Sigmoid colon (tissue), 7 donors: Measurements from ENCODE around the gene DHX8. TPM values are rescaled to one million over a fixed set of nuclear protein-coding genes. Genes with fewer than 3 reads are reported as not detected.
"Not testable (repeated sequence)": the region's sequence is repeated elsewhere in the genome, so short reads cannot be mapped to it uniquely, and the experiment has no call there.

ENCODE experiments used
- DNase-seq: peaks from one replicate; pipeline ENCODE4 v3.0.0-alpha.2; 2019
- H3K27ac ChIP-seq, 4 donors: fragments of 200-600 bp; sonication (generic); one replicate each; pipeline ENCODE4 v1.5.1; 2016 to 2019; ENCODE audit warnings: mild to moderate bottlenecking in 1 of 4
- H3K27me3 ChIP-seq, 3 donors: fragments of 200-600 bp; sonication (generic); one replicate each; pipeline ENCODE4 v1.5.1; 2019; ENCODE audit warnings: mild to moderate bottlenecking in 1 of 3
- H3K36me3 ChIP-seq, 4 donors: fragments of 200-600 bp; sonication (generic); one replicate each; pipeline ENCODE4 v1.5.1; 2016 to 2019
- H3K4me1 ChIP-seq, 4 donors: fragments of 200-600 bp; sonication (generic); one replicate each; pipeline ENCODE4 v1.5.1; 2017 to 2019
- H3K4me3 ChIP-seq, 4 donors: fragments of 200-600 bp; sonication (generic); one replicate each; pipeline ENCODE4 v1.5.1; 2017 to 2019; ENCODE audit warnings: mild to moderate bottlenecking in 2 of 4, moderate library complexity in 1 of 4
- H3K9me3 ChIP-seq, 4 donors: fragments of 200-600 bp in 3 of 4; sonication (generic) in 3 of 4; one replicate each; pipeline versions ENCODE4 v1.5.1 to v1.6.1; 2013 to 2019
- EP300 ChIP-seq, 4 donors: sonication (generic); formaldehyde crosslinking; IDR thresholded peaks; one replicate each; pipeline ENCODE4 v1.6.1; 2017; ENCODE audit warnings: antibody characterized with exemption in 4 of 4
- POLR2A ChIP-seq, 2 donors: fragments of 450-650 bp; IDR thresholded peaks; one replicate each; pipeline ENCODE4 v1.6.1; 2016; ENCODE audit warnings: antibody characterized with exemption in 2 of 2, mild to moderate bottlenecking in 2 of 2, moderate library complexity in 2 of 2
- POLR2AphosphoS5 ChIP-seq, 4 donors: sonication (generic); formaldehyde crosslinking; IDR thresholded peaks; one replicate each; pipeline ENCODE4 v1.6.1; 2017; ENCODE audit warnings: antibody characterized with exemption in 4 of 4
- WGBS, 2 donors: extraction: QIAGEN DNeasy Blood & Tissue Kit; methylation state at CpG; one replicate each; pipeline ENCODE4 v1.1.7; 2013; 5-methylcytosine and 5-hydroxymethylcytosine counted together
- intact Hi-C: fragments of 100-400 bp; cut with DNase I; formaldehyde crosslinking; loops from one replicate; pipeline ENCODE4 v1.15.1; 2023
- polyA plus RNA-seq, 3 donors: library from polyadenylated mRNA; stranded (reverse); fragments of 200-250 nt; gene quantifications; one replicate each; pipeline ENCODE4 v1.2.3, GENCODE V29; 2013
- total RNA-seq, 4 donors: library from RNA; depleted of rRNA; stranded (reverse); fragments of >200 nt; gene quantifications; one replicate each; pipeline ENCODE4 v1.1.0, GENCODE V29; 2016
- TF ChIP-seq, protein P1 (sequence below), 4 experiments: fragments of 450-650 bp in 3 of 4; fragments of 200-600 bp in 1 of 4; IDR thresholded peaks; one replicate each; pipeline ENCODE4 v1.5.1; 2016 to 2019; ENCODE audit warnings: antibody characterized with exemption in 4 of 4, mild to moderate bottlenecking in 3 of 4, moderate library complexity in 2 of 4
- donor health status: healthy with polysubstance abuse.
- donor health status: Bipolar disorder and iron deficiency.
- donor health status: healthy.

The DHX8 gene
- total and polyA plus RNA-seq, 7 donors, result 12.0 to 39.6 (median 25.7) TPM

DNA sequence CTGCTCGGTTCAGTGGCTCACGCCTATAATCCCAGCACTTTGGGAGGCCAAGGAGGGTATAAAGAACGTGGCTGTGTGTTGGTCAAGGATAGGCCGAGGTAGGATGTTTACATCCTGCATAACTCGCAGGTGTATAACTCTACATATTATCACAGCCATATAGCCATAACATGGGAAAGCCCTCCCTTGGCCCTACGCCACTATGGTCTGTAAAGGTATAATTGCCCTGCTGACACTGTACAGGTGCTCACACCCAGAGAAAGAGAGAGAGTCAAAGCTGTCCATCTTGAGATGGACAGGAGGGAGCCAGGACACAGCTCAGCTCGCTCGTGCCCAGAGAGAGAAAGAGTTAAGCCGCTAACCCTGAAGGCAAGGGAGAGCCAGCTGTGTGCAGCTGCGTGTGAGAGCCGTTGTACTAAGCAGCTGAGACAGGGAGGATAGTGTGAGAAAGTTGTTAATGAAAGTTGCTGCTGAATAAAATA, 30.4 kb upstream of the DHX8 start:
- peak; percentile 83 for DNase-seq
- H3K27ac ChIP-seq, result peak overlapping the region in 1 of 4 donors; percentile 22
- no peaks in the 10 kb centered on the region for H3K27me3 ChIP-seq
- TF ChIP-seq EP300 (IDR thresholded peaks at IDR 0.05), result no peak
- TF ChIP-seq, protein P1, sequence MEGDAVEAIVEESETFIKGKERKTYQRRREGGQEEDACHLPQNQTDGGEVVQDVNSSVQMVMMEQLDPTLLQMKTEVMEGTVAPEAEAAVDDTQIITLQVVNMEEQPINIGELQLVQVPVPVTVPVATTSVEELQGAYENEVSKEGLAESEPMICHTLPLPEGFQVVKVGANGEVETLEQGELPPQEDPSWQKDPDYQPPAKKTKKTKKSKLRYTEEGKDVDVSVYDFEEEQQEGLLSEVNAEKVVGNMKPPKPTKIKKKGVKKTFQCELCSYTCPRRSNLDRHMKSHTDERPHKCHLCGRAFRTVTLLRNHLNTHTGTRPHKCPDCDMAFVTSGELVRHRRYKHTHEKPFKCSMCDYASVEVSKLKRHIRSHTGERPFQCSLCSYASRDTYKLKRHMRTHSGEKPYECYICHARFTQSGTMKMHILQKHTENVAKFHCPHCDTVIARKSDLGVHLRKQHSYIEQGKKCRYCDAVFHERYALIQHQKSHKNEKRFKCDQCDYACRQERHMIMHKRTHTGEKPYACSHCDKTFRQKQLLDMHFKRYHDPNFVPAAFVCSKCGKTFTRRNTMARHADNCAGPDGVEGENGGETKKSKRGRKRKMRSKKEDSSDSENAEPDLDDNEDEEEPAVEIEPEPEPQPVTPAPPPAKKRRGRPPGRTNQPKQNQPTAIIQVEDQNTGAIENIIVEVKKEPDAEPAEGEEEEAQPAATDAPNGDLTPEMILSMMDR (IDR thresholded peaks at IDR 0.05), result no peak
- TF ChIP-seq POLR2A (IDR thresholded peaks at IDR 0.05), result no peak
- TF ChIP-seq POLR2AphosphoS5 (IDR thresholded peaks at IDR 0.05), result peak in 2 of 4 donors; percentile 37 to 58
- intact Hi-C loops, result no loop called here
- H3K9me3 ChIP-seq, result no peaks in the 10 kb centered on the region
- H3K36me3 ChIP-seq, result no peaks in the 10 kb centered on the region
- 8 to 55% methylated on average over 11 of the region's 11 CpGs for WGBS, 2 donors
- no peak overlapping the region for H3K4me3 ChIP-seq
- H3K4me1 ChIP-seq, result peaks cover 0 to 11% (median 3%) of the 10 kb centered on the region in 4 donors

DNA sequence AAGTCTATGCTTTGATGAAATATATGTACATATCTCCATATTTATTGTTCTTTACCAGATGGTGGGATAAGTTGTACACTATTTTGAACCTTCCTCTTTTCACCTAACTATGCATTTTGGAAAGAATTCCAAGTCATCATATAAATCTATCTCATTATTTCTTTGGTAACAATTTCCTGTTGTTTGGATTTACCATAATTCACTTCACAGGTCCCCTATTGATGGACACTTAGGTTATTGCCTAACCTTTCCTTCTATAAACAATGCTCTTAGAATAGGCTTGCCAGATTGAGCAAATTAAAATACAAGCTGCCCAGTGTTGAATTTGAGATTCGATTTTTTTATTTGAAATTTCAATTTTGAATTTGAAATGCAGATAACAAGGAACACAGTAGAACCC, 28.9 kb upstream of the DHX8 start:
- no peaks in the 10 kb centered on the region for H3K9me3 ChIP-seq
- WGBS, 2 donors, result 21 to 59% methylated on average over 1 of the region's 1 CpG

DNA sequence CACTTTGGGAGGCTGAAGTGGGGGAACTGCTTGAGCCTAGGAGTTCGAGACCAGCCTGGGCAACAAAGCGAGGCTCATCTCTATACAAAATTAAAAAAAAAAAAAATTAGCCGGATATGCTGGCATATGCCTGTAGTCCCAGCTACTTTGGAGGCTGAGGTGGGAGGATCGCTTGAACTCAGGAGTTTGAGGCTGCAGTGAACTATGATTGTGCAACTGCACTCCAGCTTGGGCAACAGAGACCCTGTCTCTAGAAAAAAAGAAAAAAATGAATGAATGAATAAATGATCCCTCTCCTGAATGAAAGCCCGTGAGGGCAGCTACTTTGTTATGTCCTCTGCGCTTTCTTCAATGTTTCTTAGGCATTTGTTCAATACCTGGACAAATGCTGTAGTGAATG, 27.7 kb upstream of the DHX8 start:
- intact Hi-C loops, result no loop called here
- Histone ChIP-seq H3K36me3 (no peaks in the 10 kb centered on the region), H3K4me3 (no peak overlapping the region), H3K4me1 (peaks cover 0 to 11% (median 3%) of the 10 kb centered on the region in 4 donors), H3K27ac (peak overlapping the region in 2 of 4 donors; percentile 53 to 56), H3K27me3 (no peaks in the 10 kb centered on the region), H3K9me3 (no peaks in the 10 kb centered on the region)
- WGBS, 2 donors, result 96 to 97% methylated on average over 6 of the region's 6 CpGs
- no peak for DNase-seq
- TF ChIP-seq EP300 (IDR thresholded peaks at IDR 0.05), result no peak

More for the DNA sequence above, 28.9 kb upstream of the DHX8 start:
- no peak for DNase-seq
- peaks cover 0 to 11% (median 3%) of the 10 kb centered on the region in 4 donors for H3K4me1 ChIP-seq
- H3K36me3 ChIP-seq, result no peaks in the 10 kb centered on the region
- H3K27ac ChIP-seq, result no peak overlapping the region
- H3K27me3 ChIP-seq, result no peaks in the 10 kb centered on the region
- intact Hi-C loops, result no loop called here
- no peak overlapping the region for H3K4me3 ChIP-seq
- TF ChIP-seq, protein P1 (IDR thresholded peaks at IDR 0.05), result no peak
- no peak for TF ChIP-seq EP300 (IDR thresholded peaks at IDR 0.05)
- TF ChIP-seq POLR2AphosphoS5 (IDR thresholded peaks at IDR 0.05), result no peak
- TF ChIP-seq POLR2A (IDR thresholded peaks at IDR 0.05), result no peak

DNA sequence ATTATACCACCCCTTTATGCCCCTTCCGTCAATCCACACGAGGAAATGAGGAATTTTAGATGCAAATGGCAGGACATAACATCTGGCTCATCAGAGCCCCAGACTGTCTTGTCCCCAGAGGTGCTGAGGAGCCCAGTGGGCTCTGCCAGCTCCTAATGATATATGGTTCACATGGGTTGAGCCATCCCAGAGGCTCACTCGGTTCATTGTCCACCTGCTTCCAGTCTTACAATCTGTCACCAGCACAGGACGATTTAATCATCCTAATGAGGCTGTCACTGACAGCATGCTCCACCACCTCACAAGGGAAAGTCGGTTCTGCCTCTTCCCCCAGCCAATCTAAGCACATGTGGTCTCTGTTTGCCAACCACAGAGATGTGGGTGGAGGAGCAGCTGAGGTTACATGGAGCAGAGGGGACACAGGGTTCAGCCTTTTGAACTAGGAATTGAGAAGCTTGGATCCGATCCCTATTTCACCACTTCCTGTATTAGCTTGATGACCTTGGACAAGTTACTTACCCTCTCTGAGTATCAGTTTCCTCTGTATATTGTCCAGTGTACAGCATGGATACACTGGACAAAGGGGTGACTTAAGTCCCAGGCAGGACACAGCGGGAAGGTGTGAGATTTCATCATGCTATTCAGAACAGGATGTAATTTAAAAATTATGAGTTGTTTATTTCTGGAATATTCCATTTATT, 27.0 kb upstream of the DHX8 start:
- H3K36me3 ChIP-seq, result no peaks in the 10 kb centered on the region
- TF ChIP-seq POLR2AphosphoS5 (IDR thresholded peaks at IDR 0.05) (peak in 3 of 4 donors; percentile 21 to 44 (median 29)), EP300 (IDR thresholded peaks at IDR 0.05) (no peak)
- TF ChIP-seq, protein P1 (IDR thresholded peaks at IDR 0.05), result no peak
- 45% methylated on average over 7 of the region's 7 CpGs for WGBS, 2 donors
- no peaks in the 10 kb centered on the region for H3K27me3 ChIP-seq
- peak overlapping the region in 2 of 4 donors; percentile 53 to 56 for H3K27ac ChIP-seq
- H3K4me3 ChIP-seq, result no peak overlapping the region
- peaks cover 0 to 11% (median 3%) of the 10 kb centered on the region in 4 donors for H3K4me1 ChIP-seq
- DNase-seq, result peak; percentile 75
- no peaks in the 10 kb centered on the region for H3K9me3 ChIP-seq
- intact Hi-C loops, result no loop called here

DNA sequence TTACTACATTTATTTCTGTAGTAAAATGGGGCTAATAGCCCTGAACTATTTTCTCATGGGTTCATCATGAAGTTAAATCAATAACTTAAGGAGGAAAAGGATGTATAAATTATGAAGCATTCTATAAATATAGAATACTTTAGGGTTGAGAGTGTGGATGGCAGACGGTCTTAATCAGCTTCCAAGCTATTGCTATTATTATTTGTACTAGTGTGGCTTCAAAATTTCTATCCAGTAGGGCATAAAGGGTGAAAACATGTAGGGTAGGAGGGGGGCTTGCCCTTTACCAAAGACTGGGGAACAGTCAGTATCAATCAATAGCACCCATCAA, 26.4 kb upstream of the DHX8 start:
- intact Hi-C loops, result no loop called here
- WGBS, 2 donors, result 47 to 60% methylated on average over 1 of the region's 1 CpG
- no peak for TF ChIP-seq EP300 (IDR thresholded peaks at IDR 0.05)
- H3K4me1 ChIP-seq, result peaks cover 0 to 11% (median 3%) of the 10 kb centered on the region in 4 donors
- H3K27me3 ChIP-seq, result no peaks in the 10 kb centered on the region
- H3K4me3 ChIP-seq, result no peak overlapping the region
- peak overlapping the region; percentile 2 to 56 (median 10) for H3K27ac ChIP-seq
- DNase-seq, result no peak
- H3K36me3 ChIP-seq, result no peaks in the 10 kb centered on the region
- no peaks in the 10 kb centered on the region for H3K9me3 ChIP-seq

DNA sequence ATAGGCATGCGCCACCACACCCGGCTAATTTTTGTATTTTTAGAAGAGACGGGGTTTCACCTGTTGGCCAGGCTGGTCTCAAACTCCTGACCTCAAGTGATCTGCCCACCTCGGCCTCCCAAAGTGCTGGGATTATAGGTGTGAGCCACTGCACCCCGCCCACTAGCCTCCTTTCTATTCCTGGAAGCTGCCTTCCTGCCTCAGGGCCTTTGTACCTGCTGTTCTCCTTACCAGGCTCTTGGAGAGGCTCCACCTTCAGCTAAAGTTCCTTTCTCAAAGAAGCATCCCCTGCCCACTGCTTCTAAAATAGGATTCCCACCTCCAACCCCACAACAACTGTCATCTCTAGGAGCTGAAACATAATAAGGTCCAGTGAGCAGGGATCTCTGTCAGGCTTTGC, 23.9 kb upstream of the DHX8 start:
- intact Hi-C loops, H3K27ac ChIP-seq, H3K4me3 ChIP-seq, H3K27me3 ChIP-seq, DNase-seq, H3K9me3 ChIP-seq, H3K36me3 ChIP-seq: not testable (repeated sequence)
- 86 to 92% methylated on average over 5 of the region's 5 CpGs for WGBS, 2 donors
- H3K4me1 ChIP-seq, result peaks cover 0 to 11% (median 3%) of the 10 kb centered on the region in 4 donors
